MM.1S (cell line): Measurements from ENCODE around the gene NRP2.

ENCODE experiments used
- DNase-seq: peaks from one replicate; pipeline ENCODE4 v3.0.0-alpha.2; 2015
- H2AFZ ChIP-seq: fragments of 300-600 bp; sonication (generic); 2 replicates; pipeline ENCODE4 v1.6.0; 2016; ENCODE audit warnings: antibody characterized with exemption, low read length
- H3F3A ChIP-seq: fragments of 300-600 bp; sonication (generic); 2 replicates; pipeline ENCODE4 v1.6.1; 2016; ENCODE audit warnings: mild to moderate bottlenecking, antibody characterized with exemption, low read length, moderate library complexity, mixed read lengths; ENCODE audit not compliant: insufficient read depth
- H3K27ac ChIP-seq: fragments of 300-600 bp; sonication (generic); 2 replicates; pipeline ENCODE4 v1.5.1; 2016; ENCODE audit warnings: mild to moderate bottlenecking, low read length
- H3K27me3 ChIP-seq: fragments of 300-600 bp; sonication (generic); replicated peaks from 2 replicates; pipeline ENCODE4 v1.6.0; 2016; ENCODE audit warnings: low read length; ENCODE audit not compliant: insufficient read depth
- H3K36me3 ChIP-seq: fragments of 300-600 bp; sonication (generic); replicated peaks from 2 replicates; pipeline ENCODE4 v1.6.1; 2016; ENCODE audit warnings: mild to moderate bottlenecking, low read length, mixed read lengths; ENCODE audit not compliant: insufficient read depth
- H3K4me1 ChIP-seq: fragments of 300-600 bp; sonication (generic); 2 replicates; pipeline ENCODE4 v1.6.1; 2016; ENCODE audit warnings: low read length, mixed read lengths
- H3K4me2 ChIP-seq: fragments of 300-600 bp; sonication (generic); 2 replicates; pipeline ENCODE4 v1.6.0; 2016; ENCODE audit warnings: low read depth, low read length
- H3K4me3 ChIP-seq: fragments of 300-600 bp; sonication (generic); 2 replicates; pipeline ENCODE4 v1.5.1; 2016; ENCODE audit warnings: low read length, mixed read lengths
- H3K79me2 ChIP-seq: fragments of 300-600 bp; sonication (generic); 2 replicates; pipeline ENCODE4 v1.6.1; 2016; ENCODE audit warnings: mixed run types, low read length, mixed read lengths
- H3K9ac ChIP-seq: fragments of 300-600 bp; sonication (generic); 2 replicates; pipeline ENCODE4 v1.6.1; 2016; ENCODE audit warnings: low read length, mixed read lengths
- H3K9me2 ChIP-seq: fragments of 300-600 bp; sonication (generic); replicated peaks from 2 replicates; pipeline ENCODE4 v1.6.1; 2016; ENCODE audit warnings: mild to moderate bottlenecking, low read length, mixed read lengths; ENCODE audit not compliant: insufficient read depth
- H3K9me3 ChIP-seq: fragments of 300-600 bp; sonication (generic); replicated peaks from 2 replicates; pipeline ENCODE4 v1.6.1; 2016; ENCODE audit warnings: mild to moderate bottlenecking, low read length, mixed read lengths; ENCODE audit not compliant: insufficient read depth
- H4K20me1 ChIP-seq: fragments of 300-600 bp; sonication (generic); 2 replicates; pipeline ENCODE4 v1.6.1; 2016; ENCODE audit warnings: mild to moderate bottlenecking, low read length, moderate library complexity, mixed read lengths; ENCODE audit not compliant: insufficient read depth
- CTCF ChIP-seq: fragments of 300-600 bp; sonication (generic); IDR thresholded peaks from 2 replicates; pipeline ENCODE4 v1.5.1; 2016; ENCODE audit warnings: antibody characterized with exemption, low read length, mixed read lengths
- EZH2 ChIP-seq: fragments of 300-600 bp; sonication (generic); optimal IDR thresholded peaks from 2 replicates; pipeline ENCODE3; 2017; ENCODE audit warnings: low read depth, mild to moderate bottlenecking, antibody characterized with exemption, low read length, mixed read lengths
- EZH2phosphoT487 ChIP-seq: fragments of 300-600 bp; sonication (generic); IDR thresholded peaks from 2 replicates; pipeline ENCODE4 v1.6.1; 2018; ENCODE audit warnings: antibody characterized with exemption, low read length

The NRP2 gene

GRCh38 chr2:205687641-205687956, 5.3 kb downstream of the NRP2 start:
- H3K4me3 ChIP-seq: no peak overlapping the region
- no peak for DNase-seq
- no peak overlapping the region for H3K27ac ChIP-seq

GRCh38 chr2:205688417-205689200, 6.3 kb downstream of the NRP2 start:
- Histone ChIP-seq H3K9me3 (no peaks in the 10 kb centered on the region), H3K9me2 (no peaks in the 10 kb centered on the region), H2AFZ (no peak overlapping the region), H4K20me1 (no peaks in the 10 kb centered on the region), H3F3A (no peaks in the 10 kb centered on the region), H3K36me3 (no peaks in the 10 kb centered on the region), H3K27ac (no peak overlapping the region), H3K4me2 (no peak overlapping the region), H3K9ac (no peak overlapping the region), H3K27me3 (peaks cover 5% of the 10 kb centered on the region), H3K4me3 (no peak overlapping the region), H3K4me1 (no peaks in the 10 kb centered on the region), H3K79me2 (no peaks in the 10 kb centered on the region)
- DNase-seq: no peak
- no peak for TF ChIP-seq EZH2phosphoT487
- no peak for TF ChIP-seq EZH2
- no peak for TF ChIP-seq CTCF

More at GRCh38 chr2:205687641-205687956, 5.3 kb downstream of the NRP2 start:
- no peaks in the 10 kb centered on the region for H3F3A ChIP-seq
- H3K9me2 ChIP-seq: no peaks in the 10 kb centered on the region
- no peak overlapping the region for H3K9ac ChIP-seq
- H2AFZ ChIP-seq: no peak overlapping the region
- no peak for TF ChIP-seq CTCF
- TF ChIP-seq EZH2phosphoT487: no peak
- TF ChIP-seq EZH2: no peak
- no peaks in the 10 kb centered on the region for H3K79me2 ChIP-seq
- peaks cover 14% of the 10 kb centered on the region for H3K27me3 ChIP-seq
- no peaks in the 10 kb centered on the region for H3K9me3 ChIP-seq
- no peaks in the 10 kb centered on the region for H3K36me3 ChIP-seq
- H3K4me1 ChIP-seq: peaks cover 4% of the 10 kb centered on the region; the same call in 1 of the 2 replicates
- H4K20me1 ChIP-seq: no peaks in the 10 kb centered on the region
- H3K4me2 ChIP-seq: no peak overlapping the region

- H2AFZ ChIP-seq: no peak overlapping the region
- H3K36me3 ChIP-seq: no peaks in the 10 kb centered on the region
- H3K9me2 ChIP-seq: no peaks in the 10 kb centered on the region
- no peak overlapping the region for H3K9ac ChIP-seq
- no peaks in the 10 kb centered on the region for H3F3A ChIP-seq
- no peaks in the 10 kb centered on the region for H3K9me3 ChIP-seq
- no peak for DNase-seq
- H3K4me3 ChIP-seq: no peak overlapping the region
- no peak overlapping the region for H3K4me2 ChIP-seq
- no peaks in the 10 kb centered on the region for H3K4me1 ChIP-seq
- H3K27me3 ChIP-seq: no peaks in the 10 kb centered on the region
- H3K79me2 ChIP-seq: no peaks in the 10 kb centered on the region
- TF ChIP-seq EZH2 (no peak), EZH2phosphoT487 (no peak), CTCF (no peak)
- H3K27ac ChIP-seq: no peak overlapping the region
- H4K20me1 ChIP-seq: no peaks in the 10 kb centered on the region
Measured at GRCh38 chr2:205689820-205690219, 7.5 kb downstream of the NRP2 start.
